ENCODE results near the gene SLC9A7.

DNA sequence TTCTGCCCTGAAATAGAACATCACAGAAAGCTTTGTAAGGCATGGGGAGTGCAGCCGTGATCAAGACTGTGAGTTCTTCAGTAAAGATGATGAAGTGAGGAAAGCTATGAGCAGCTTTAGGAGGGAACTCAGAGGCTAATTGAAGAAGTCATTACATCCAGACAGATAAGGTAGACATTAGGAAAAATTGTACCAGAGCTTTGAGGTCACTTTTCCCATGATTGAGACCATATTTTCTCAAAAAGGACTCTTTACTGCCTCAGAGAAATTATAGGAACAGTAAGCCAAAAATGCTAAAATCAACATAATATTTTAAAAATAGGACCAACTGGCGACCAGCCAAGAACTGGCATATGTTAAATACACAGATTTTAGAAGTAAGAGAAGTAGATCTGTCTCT is 174.2 kb downstream of the SLC9A7 start:
- TF ChIP-seq, protein P1, sequence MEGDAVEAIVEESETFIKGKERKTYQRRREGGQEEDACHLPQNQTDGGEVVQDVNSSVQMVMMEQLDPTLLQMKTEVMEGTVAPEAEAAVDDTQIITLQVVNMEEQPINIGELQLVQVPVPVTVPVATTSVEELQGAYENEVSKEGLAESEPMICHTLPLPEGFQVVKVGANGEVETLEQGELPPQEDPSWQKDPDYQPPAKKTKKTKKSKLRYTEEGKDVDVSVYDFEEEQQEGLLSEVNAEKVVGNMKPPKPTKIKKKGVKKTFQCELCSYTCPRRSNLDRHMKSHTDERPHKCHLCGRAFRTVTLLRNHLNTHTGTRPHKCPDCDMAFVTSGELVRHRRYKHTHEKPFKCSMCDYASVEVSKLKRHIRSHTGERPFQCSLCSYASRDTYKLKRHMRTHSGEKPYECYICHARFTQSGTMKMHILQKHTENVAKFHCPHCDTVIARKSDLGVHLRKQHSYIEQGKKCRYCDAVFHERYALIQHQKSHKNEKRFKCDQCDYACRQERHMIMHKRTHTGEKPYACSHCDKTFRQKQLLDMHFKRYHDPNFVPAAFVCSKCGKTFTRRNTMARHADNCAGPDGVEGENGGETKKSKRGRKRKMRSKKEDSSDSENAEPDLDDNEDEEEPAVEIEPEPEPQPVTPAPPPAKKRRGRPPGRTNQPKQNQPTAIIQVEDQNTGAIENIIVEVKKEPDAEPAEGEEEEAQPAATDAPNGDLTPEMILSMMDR (conservative IDR thresholded peaks at IDR 0.05; ENCODE audit: low read depth in 2 of 2): no peak
- no peak for TF ChIP-seq EZH2phosphoT487 (IDR thresholded peaks at IDR 0.05; ENCODE audit: unreplicated experiment)
- TF ChIP-seq CREB1 (CRISPR knock-in tag; IDR thresholded peaks at IDR 0.05; ENCODE audit: low read depth): no peak
- TF ChIP-seq NANOG (IDR thresholded peaks at IDR 0.05; ENCODE audit: borderline replicate concordance): no peak
- TF ChIP-seq EZH2 (IDR thresholded peaks at IDR 0.05; ENCODE audit: low read depth, unreplicated experiment): no peak
- TF ChIP-seq, protein P2, sequence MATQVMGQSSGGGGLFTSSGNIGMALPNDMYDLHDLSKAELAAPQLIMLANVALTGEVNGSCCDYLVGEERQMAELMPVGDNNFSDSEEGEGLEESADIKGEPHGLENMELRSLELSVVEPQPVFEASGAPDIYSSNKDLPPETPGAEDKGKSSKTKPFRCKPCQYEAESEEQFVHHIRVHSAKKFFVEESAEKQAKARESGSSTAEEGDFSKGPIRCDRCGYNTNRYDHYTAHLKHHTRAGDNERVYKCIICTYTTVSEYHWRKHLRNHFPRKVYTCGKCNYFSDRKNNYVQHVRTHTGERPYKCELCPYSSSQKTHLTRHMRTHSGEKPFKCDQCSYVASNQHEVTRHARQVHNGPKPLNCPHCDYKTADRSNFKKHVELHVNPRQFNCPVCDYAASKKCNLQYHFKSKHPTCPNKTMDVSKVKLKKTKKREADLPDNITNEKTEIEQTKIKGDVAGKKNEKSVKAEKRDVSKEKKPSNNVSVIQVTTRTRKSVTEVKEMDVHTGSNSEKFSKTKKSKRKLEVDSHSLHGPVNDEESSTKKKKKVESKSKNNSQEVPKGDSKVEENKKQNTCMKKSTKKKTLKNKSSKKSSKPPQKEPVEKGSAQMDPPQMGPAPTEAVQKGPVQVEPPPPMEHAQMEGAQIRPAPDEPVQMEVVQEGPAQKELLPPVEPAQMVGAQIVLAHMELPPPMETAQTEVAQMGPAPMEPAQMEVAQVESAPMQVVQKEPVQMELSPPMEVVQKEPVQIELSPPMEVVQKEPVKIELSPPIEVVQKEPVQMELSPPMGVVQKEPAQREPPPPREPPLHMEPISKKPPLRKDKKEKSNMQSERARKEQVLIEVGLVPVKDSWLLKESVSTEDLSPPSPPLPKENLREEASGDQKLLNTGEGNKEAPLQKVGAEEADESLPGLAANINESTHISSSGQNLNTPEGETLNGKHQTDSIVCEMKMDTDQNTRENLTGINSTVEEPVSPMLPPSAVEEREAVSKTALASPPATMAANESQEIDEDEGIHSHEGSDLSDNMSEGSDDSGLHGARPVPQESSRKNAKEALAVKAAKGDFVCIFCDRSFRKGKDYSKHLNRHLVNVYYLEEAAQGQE (IDR thresholded peaks at IDR 0.05; ENCODE audit: unreplicated experiment): no peak
- TF ChIP-seq POLR2AphosphoS5 (IDR thresholded peaks at IDR 0.05; ENCODE audit: low read depth): no peak
- no peak for TF ChIP-seq ZNF114 (CRISPR knock-in tag; IDR thresholded peaks at IDR 0.05)
- TF ChIP-seq, protein P3, sequence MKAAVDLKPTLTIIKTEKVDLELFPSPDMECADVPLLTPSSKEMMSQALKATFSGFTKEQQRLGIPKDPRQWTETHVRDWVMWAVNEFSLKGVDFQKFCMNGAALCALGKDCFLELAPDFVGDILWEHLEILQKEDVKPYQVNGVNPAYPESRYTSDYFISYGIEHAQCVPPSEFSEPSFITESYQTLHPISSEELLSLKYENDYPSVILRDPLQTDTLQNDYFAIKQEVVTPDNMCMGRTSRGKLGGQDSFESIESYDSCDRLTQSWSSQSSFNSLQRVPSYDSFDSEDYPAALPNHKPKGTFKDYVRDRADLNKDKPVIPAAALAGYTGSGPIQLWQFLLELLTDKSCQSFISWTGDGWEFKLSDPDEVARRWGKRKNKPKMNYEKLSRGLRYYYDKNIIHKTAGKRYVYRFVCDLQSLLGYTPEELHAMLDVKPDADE (IDR thresholded peaks at IDR 0.05): no peak
- TF ChIP-seq JUNB (IDR thresholded peaks at IDR 0.05; ENCODE audit: unreplicated experiment): no peak
- no peak for TF ChIP-seq ZNF331 (CRISPR knock-in tag; IDR thresholded peaks at IDR 0.05; ENCODE audit: low read depth)

Measured in GM23338 (cell line).